H9 (cell line): ENCODE results near the gene CD58. TPM values are rescaled to one million over a fixed set of nuclear protein-coding genes. Genes with fewer than 3 reads are reported as not detected.
"Not testable (repeated sequence)": the region's sequence is repeated elsewhere in the genome, so short reads cannot be mapped to it uniquely, and the experiment has no call there.

Experiments used
- DNase-seq: peaks from one replicate; pipeline ENCODE4 v3.0.0-alpha.2; 2017
- H2AFZ ChIP-seq: one replicate; pipeline ENCODE4 v1.6.1; 2013; ENCODE audit warnings: mild to moderate bottlenecking, low read length, control low read depth, moderate library complexity
- H2AK5ac ChIP-seq: 2 replicates; pipeline ENCODE4 v1.6.1; 2013; ENCODE audit warnings: low read length, control low read depth, mixed read lengths; ENCODE audit not compliant: insufficient read length
- H2BK120ac ChIP-seq: one replicate; pipeline ENCODE4 v1.6.1; 2013; ENCODE audit warnings: low read depth, mild to moderate bottlenecking, low read length, control low read depth, inconsistent platforms; ENCODE audit not compliant: poor library complexity, severe bottlenecking
- H2BK12ac ChIP-seq: 2 replicates; pipeline ENCODE4 v1.6.1; 2013; ENCODE audit warnings: low read length, control low read depth, mixed read lengths, low read depth; ENCODE audit not compliant: insufficient read length
- H2BK15ac ChIP-seq: 2 replicates; pipeline ENCODE4 v1.6.1; 2013; ENCODE audit warnings: low read depth, low read length, control low read depth
- H2BK20ac ChIP-seq: one replicate; pipeline ENCODE4 v1.6.1; 2013; ENCODE audit warnings: low read depth, mild to moderate bottlenecking, low read length, control low read depth, inconsistent platforms; ENCODE audit not compliant: poor library complexity, severe bottlenecking
- H2BK5ac ChIP-seq: 2 replicates; pipeline ENCODE4 v1.6.1; 2013; ENCODE audit warnings: low read length, control low read depth, mixed read lengths; ENCODE audit not compliant: insufficient read length
- H3K14ac ChIP-seq: 2 replicates; pipeline ENCODE4 v1.6.1; 2013; ENCODE audit warnings: low read length, control low read depth; ENCODE audit not compliant: insufficient read depth
- H3K18ac ChIP-seq: 2 replicates; pipeline ENCODE4 v1.6.1; 2013; ENCODE audit warnings: low read depth, mild to moderate bottlenecking, mixed read lengths, low read length, control low read depth; ENCODE audit not compliant: insufficient read length
- H3K23ac ChIP-seq: 2 replicates; pipeline ENCODE4 v1.6.1; 2013; ENCODE audit warnings: low read length, control low read depth, mixed read lengths, low read depth; ENCODE audit not compliant: insufficient read length
- H3K23me2 ChIP-seq: 2 replicates; pipeline ENCODE4 v1.6.1; 2013; ENCODE audit warnings: low read depth, mild to moderate bottlenecking, mixed read lengths, low read length, control low read depth; ENCODE audit not compliant: insufficient read length, poor library complexity, severe bottlenecking
- H3K27ac ChIP-seq: 2 replicates; pipeline ENCODE4 v1.5.1; 2013; ENCODE audit warnings: low read length, control low read depth, mixed read lengths, low read depth; ENCODE audit not compliant: insufficient read length
- H3K27me3 ChIP-seq: 2 replicates; pipeline ENCODE4 v1.6.1; 2013; ENCODE audit warnings: low read length, control low read depth, inconsistent platforms; ENCODE audit not compliant: insufficient read depth
- H3K4ac ChIP-seq: 2 replicates; pipeline ENCODE4 v1.6.1; 2013; ENCODE audit warnings: low read depth, mild to moderate bottlenecking, control low read depth, inconsistent platforms, low read length, moderate library complexity
- H3K4me1 ChIP-seq: 2 replicates; pipeline ENCODE4 v1.6.1; 2013; ENCODE audit warnings: low read length, control low read depth, inconsistent platforms; ENCODE audit not compliant: insufficient read depth
- H3K4me2 ChIP-seq: 2 replicates; pipeline ENCODE4 v1.6.1; 2013; ENCODE audit warnings: low read length, control low read depth, mixed read lengths; ENCODE audit not compliant: insufficient read length, insufficient read depth
- H3K56ac ChIP-seq: 2 replicates; pipeline ENCODE4 v1.6.1; 2013; ENCODE audit warnings: low read depth, mild to moderate bottlenecking, mixed read lengths, low read length, control low read depth; ENCODE audit not compliant: insufficient read length
- H3K79me1 ChIP-seq: 2 replicates; pipeline ENCODE4 v1.6.1; 2013; ENCODE audit warnings: low read depth, mild to moderate bottlenecking, moderate library complexity, low read length, control low read depth, inconsistent platforms; ENCODE audit not compliant: insufficient read depth, poor library complexity, severe bottlenecking
- H3K79me2 ChIP-seq: 2 replicates; pipeline ENCODE4 v1.6.1; 2013; ENCODE audit warnings: low read length, control low read depth, inconsistent platforms; ENCODE audit not compliant: insufficient read depth
- H3K9ac ChIP-seq: 2 replicates; pipeline ENCODE4 v1.6.1; 2013; ENCODE audit warnings: low read length, control low read depth, mixed read lengths; ENCODE audit not compliant: insufficient read length; ENCODE audit errors: extremely low read depth
- H3K9me3 ChIP-seq: one replicate; pipeline ENCODE4 v1.6.1; 2013; ENCODE audit warnings: low read depth, low read length, inconsistent platforms; ENCODE audit not compliant: control insufficient read depth
- H3T11ph ChIP-seq: one replicate; pipeline ENCODE4 v1.6.1; 2013; ENCODE audit warnings: mild to moderate bottlenecking, low read length, control low read depth, inconsistent platforms
- H4K20me1 ChIP-seq: one replicate; pipeline ENCODE4 v1.6.1; 2013; ENCODE audit not compliant: control insufficient read depth, insufficient read length, insufficient read depth
- H4K5ac ChIP-seq: 2 replicates; pipeline ENCODE4 v1.6.1; 2013; ENCODE audit warnings: low read depth, mild to moderate bottlenecking, mixed read lengths, low read length, control low read depth; ENCODE audit not compliant: insufficient read length
- H4K8ac ChIP-seq: replicated peaks from 2 replicates; pipeline ENCODE4 v1.6.1; 2013; ENCODE audit warnings: low read length, control low read depth, mixed read lengths, low read depth; ENCODE audit not compliant: insufficient read length
- H4K91ac ChIP-seq: 2 replicates; pipeline ENCODE4 v1.6.1; 2013; ENCODE audit warnings: low read depth, mild to moderate bottlenecking, moderate library complexity, mixed read lengths, low read length, control low read depth; ENCODE audit not compliant: insufficient read length
- H3K27ac Mint-ChIP-seq, 3 experiments: 2 replicates in 2 of 3; 3 replicates in 1 of 3; pipeline ENCODE4 v1.8.0; 2020 to 2021; ENCODE audit warnings: mixed read lengths in 3 of 3, mild to moderate bottlenecking in 1 of 3, moderate library complexity in 1 of 3
- H3K27me3 Mint-ChIP-seq: 2 replicates; pipeline ENCODE4 v1.8.0; 2021; ENCODE audit warnings: low read depth, mild to moderate bottlenecking, moderate library complexity, mixed read lengths
- H3K36me3 Mint-ChIP-seq, 3 experiments: 2 replicates in 2 of 3; 3 replicates in 1 of 3; pipeline ENCODE4 v1.8.0; 2020 to 2021; ENCODE audit warnings: low read depth in 3 of 3, mixed read lengths in 3 of 3; ENCODE audit not compliant: insufficient read depth in 1 of 3
- H3K4me1 Mint-ChIP-seq, 2 experiments: 2 replicates each; pipeline ENCODE4 v1.8.0; 2020; ENCODE audit warnings: mixed read lengths in 2 of 2
- H3K4me3 Mint-ChIP-seq, 2 experiments: 2 replicates in 1 of 2; 3 replicates in 1 of 2; pipeline ENCODE4 v1.8.0; 2020 to 2021; ENCODE audit warnings: mild to moderate bottlenecking in 2 of 2, mixed read lengths in 2 of 2, moderate library complexity in 1 of 2
- H3K9me3 Mint-ChIP-seq, 2 experiments: 2 replicates in 1 of 2; 3 replicates in 1 of 2; pipeline ENCODE4 v1.8.0; 2020; ENCODE audit warnings: mild to moderate bottlenecking in 2 of 2, mixed read lengths in 2 of 2, moderate library complexity in 1 of 2
- WGBS: extraction: QIAGEN DNeasy Blood & Tissue Kit; methylation state at CpG from one replicate; pipeline ENCODE4 v1.1.7; 2013; ENCODE audit warnings: missing lambda C conversion rate, low lambda C conversion rate, mixed read lengths; ENCODE audit not compliant: insufficient read length; ENCODE audit errors: extremely low coverage; 5-methylcytosine and 5-hydroxymethylcytosine counted together
- total RNA-seq: library from RNA; stranded (reverse); gene quantifications from 2 replicates; pipeline ENCODE4 v1.2.1, GENCODE V29; 2021

Gene CD58
- total RNA-seq, 1 experiment from 2014 or later: 4.3 TPM

DNA sequence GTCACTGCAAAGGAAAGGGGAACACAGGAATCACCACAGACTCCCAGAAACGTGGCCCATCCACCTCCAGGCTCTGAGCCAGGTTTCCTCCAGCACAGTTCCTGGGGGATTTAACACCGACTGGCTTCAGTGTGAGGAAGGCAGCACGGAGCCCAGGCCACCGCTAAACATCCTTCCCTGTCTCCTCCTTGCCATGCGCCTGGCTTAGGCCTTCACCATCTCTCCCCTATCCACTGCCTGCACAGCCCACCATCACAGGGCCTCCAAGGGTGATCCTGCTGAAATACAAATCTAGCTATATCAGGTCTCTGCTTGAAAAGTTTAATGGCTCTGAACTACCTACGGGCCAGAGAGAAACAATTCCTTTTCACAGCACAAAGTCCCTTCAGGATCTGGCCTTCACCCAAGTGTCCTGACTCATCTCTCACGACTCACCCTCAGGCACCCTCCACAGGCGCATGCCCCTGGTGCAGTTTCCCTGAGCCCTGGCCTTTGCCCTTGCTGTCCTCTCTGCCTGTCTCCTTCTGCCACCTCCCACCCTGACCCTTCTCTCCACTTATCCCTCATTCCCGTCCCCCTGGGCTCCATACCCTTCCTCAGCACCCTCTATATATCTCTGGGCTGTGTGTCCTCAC is 18.4 kb upstream of the CD58 start:
- H3T11ph ChIP-seq, H3K27ac ChIP-seq, H3K4me3 Mint-ChIP-seq, H4K8ac ChIP-seq, H2BK5ac ChIP-seq, H3K9me3 Mint-ChIP-seq, H3K4me1 ChIP-seq, H3K79me1 ChIP-seq, H2AK5ac ChIP-seq, H4K91ac ChIP-seq, H2AFZ ChIP-seq, H2BK120ac ChIP-seq, H3K56ac ChIP-seq, H3K79me2 ChIP-seq, H3K18ac ChIP-seq, H3K14ac ChIP-seq, H3K4me2 ChIP-seq, H3K9me3 ChIP-seq, H4K5ac ChIP-seq, H3K9ac ChIP-seq, H3K23ac ChIP-seq, H3K4ac ChIP-seq, H2BK15ac ChIP-seq, DNase-seq, H3K27me3 ChIP-seq, H2BK12ac ChIP-seq, H4K20me1 ChIP-seq, H3K27me3 Mint-ChIP-seq, H2BK20ac ChIP-seq, H3K23me2 ChIP-seq: not testable (repeated sequence)
- H3K27ac Mint-ChIP-seq: peak overlapping the region in 1 of 3 experiments; percentile 60; a peak in 2 of 7 replicates
- peaks cover 11 to 24% (median 23%) of the 10 kb centered on the region in 3 experiments; a peak in 6 of 7 replicates for H3K36me3 Mint-ChIP-seq
- no CpG with 5 or more reads among the region's 9 CpGs for WGBS
- H3K4me1 Mint-ChIP-seq: peaks cover 32 to 37% of the 10 kb centered on the region in 2 experiments
